ENCODE measurements around the gene NUDT16L1.
A peak's percentile ranks its signal among the peaks of the same experiment; 100 is the strongest.

NUDT16L1 gene

DNA sequence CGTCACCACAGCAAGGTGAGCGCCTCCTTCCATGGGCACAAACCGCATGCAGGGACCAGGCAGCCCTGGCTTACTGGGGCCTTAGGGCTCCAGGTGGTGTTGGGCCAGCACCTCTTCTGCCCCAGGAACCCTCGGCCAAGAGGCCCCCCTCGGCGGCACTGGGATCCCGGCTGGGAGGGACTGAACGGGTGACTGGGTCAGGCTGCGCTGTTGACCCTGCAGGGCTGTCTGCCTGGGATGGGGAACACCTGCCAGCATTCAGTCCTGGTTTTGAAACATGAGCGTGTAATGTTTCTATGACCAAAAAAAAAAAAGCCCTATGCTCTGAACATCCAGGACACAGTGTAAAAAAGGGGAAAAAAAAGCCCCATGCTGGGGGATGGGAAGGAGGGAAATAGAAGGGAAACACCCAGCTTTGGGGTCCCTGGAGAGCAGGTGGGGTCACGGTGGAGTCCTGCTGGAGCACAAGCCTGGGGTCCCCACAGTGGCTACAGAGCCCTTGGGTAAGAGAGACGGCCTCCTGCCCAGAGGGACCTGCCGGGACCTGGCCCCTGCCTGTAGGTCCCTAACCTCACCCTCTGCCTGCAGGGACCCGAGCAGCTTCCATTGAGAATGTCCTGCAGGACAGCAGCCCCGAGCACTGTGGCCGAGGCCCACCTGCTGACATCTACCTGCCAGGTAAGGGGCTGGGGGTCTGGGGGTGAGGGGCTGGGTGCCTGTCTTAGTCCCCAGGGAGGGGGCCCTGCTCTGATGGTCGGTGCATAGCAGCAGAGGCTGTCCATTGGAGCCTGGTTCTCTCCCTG, 9.9 kb upstream of the NUDT16L1 start:
- no peak for DNase-seq (ENCODE audit: low spot score)

GRCh38 chr16:4684058-4684715, 9.2 kb upstream of the NUDT16L1 start:
- DNase-seq (ENCODE audit: low spot score) = no peak

GRCh38 chr16:4684763-4685162, 8.6 kb upstream of the NUDT16L1 start:
- DNase-seq (ENCODE audit: low spot score) = no peak

GRCh38 chr16:4685292-4685691, 8.1 kb upstream of the NUDT16L1 start:
- DNase-seq (ENCODE audit: low spot score) = no peak

- DNase-seq (ENCODE audit: low spot score) = no peak
Observed at GRCh38 chr16:4685776-4686496, 7.4 kb upstream of the NUDT16L1 start.

- no peak for DNase-seq (ENCODE audit: low spot score)
Observed at GRCh38 chr16:4686497-4687210, 6.7 kb upstream of the NUDT16L1 start.

DNA sequence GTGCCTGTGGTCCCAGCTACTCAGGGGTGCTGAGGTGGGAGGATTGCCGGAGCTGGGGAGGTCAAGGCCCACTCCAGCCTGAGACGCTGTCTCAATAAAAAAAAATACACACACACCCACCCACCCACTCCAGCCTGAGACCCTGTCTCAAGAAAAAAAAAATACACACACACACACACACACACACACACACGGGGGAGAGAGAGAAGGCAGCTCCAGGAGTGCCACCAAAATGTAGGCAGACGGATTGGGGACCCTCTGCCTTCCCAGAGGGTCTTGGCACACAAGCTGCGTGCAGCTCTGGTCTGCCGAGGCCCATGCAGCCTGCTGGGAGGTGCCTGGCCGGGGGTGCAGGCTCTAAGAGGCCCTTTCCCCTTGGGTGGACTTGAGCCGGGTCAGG, 5.9 kb upstream of the NUDT16L1 start:
- no peak for DNase-seq (ENCODE audit: low spot score)

- DNase-seq (ENCODE audit: low spot score) = no peak
Observed at GRCh38 chr16:4687946-4688673, 5.3 kb upstream of the NUDT16L1 start.

DNA sequence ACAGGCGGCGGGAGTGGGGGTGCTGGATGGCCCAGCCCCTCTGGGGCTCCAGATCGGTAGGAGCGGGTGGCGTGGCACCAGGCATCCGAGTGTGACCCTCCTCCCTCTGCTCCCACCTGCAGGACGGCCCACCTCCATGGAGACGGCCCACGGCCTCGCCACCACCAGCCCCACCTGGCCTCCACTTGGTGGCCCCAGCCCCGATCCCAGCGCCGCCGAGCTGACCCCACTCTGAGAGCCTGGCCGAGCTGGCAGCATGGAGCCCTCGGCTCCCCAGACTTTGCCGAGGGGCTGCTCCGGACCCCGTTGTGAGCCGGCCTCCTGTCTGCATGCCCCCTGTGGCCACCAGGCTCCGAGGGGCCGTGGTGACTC, 4.7 kb upstream of the NUDT16L1 start:
- no peak for DNase-seq (ENCODE audit: low spot score)

- no peak for DNase-seq (ENCODE audit: low spot score)
Observed at GRCh38 chr16:4689091-4689671, 4.2 kb upstream of the NUDT16L1 start.

DNA sequence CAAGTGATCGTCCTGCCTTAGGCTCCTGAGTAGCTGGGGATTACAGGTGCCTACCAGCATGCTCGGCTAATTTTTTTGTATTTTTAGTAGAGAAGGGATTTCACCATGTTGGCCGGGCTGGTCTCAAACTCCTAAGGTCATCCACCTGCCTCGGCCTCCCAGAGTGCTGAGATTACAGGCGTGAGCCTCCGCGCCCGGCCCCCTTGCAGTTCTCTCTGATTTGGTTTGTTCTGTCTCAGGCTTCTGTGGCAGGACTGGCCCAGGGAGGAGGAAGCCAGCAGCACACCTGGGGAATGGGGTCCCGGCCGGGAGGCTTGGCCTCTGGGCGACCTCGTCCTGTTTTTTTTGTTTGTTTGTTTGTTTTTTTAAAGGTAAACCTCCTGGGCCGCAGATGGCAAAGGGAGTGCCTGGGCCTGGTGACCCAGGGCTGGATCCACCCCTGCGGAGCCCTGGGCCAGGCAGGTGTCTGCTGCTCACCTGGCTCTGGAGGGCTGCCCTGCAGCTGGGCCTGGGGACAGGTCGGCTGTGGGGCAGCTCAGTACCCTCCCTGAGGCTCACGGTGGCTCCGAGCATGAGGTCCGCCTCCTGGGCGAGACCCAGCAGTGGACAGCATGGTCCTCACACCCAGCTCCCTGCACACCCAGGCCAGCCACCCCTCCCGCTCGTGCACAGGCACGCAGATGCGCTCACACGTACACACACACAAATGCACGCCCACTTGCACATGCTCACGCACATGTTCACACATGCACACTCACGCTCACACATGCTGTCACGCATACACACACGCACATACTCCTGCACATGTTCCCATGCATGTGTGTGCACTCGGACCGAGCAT, 3.3 kb upstream of the NUDT16L1 start:
- DNase-seq (ENCODE audit: low spot score) = no peak

GRCh38 chr16:4690946-4691665, 2.3 kb upstream of the NUDT16L1 start:
- DNase-seq (ENCODE audit: low spot score) = no peak

DNA sequence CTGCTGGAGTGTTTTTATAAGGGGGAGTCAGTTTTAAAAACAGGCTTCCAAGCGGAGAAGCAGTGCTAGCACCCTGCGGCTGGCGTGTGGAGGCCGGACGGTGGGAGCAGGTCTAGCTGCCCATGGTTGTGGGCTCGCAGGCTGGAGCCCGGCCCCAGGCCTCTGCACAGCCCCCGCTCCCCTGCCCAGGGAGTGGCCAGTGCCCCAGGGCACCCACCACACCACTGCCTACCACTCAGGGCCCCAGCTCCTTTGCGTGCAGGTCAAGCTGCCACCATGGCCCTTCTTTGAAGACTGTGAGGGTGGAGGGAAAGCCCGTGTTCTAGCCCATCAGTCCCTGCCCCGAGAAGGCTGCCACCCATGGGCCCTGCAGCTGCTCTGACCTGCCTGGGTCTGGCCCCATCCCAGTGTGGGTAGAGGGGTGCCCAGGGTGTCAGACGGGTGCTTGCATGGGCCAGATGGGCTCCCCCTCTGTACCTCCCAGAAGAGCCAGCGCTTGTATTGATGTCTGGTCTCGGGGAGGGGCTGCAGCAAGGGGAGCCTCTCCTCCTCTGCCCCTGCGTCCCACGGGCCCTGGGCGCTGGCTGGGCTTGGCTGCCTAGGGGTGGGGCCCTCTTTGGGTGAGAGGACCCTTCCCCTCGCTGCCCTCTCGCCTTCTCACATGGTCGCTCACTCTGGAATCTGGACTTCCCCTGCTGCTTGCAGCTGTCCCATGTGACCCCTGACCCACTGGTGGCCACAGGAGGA, 1.5 kb upstream of the NUDT16L1 start:
- no peak for DNase-seq (ENCODE audit: low spot score)

GRCh38 chr16:4692460-4693295, 684 bp upstream of the NUDT16L1 start:
- DNase-seq (ENCODE audit: low spot score) = no peak

- DNase-seq (ENCODE audit: low spot score) = peak; percentile 87
Observed at GRCh38 chr16:4693956-4694641, 737 bp downstream of the NUDT16L1 start.

- DNase-seq (ENCODE audit: low spot score) = peak; percentile 51
Observed at GRCh38 chr16:4694642-4695451, 1.5 kb downstream of the NUDT16L1 start.

Measured in AG20443 (cell line).